22Rv1 (cell line): ENCODE data around the gene CALHM6.

ENCODE experiments used
- CTCF ChIP-seq: fragments of 450-650 bp; IDR thresholded peaks from 2 replicates; pipeline ENCODE4 v1.5.1; 2017; ENCODE audit warnings: mild to moderate bottlenecking
- ZFX ChIP-seq: fragments of 450-650 bp; IDR thresholded peaks from 2 replicates; pipeline ENCODE4 v1.6.1; 2017; ENCODE audit warnings: antibody characterized with exemption, borderline replicate concordance

GRCh38 chr6:116458264-116458663 is 2.9 kb upstream of the CALHM6 start:
- no peak for TF ChIP-seq CTCF
- TF ChIP-seq ZFX: no peak
